ENCODE measurements around the gene BMPR1A.
"Not testable (repeated sequence)": the region's sequence is repeated elsewhere in the genome, so short reads cannot be mapped to it uniquely, and the experiment has no call there.

The BMPR1A gene

GRCh38 chr10:86971232-86971991, 215.0 kb downstream of the BMPR1A start:
- peak; percentile 89 for DNase-seq

- no peak for DNase-seq
These were observed 216.4 kb downstream of the BMPR1A start for GRCh38 chr10:86972613-86973380.

- no peak for DNase-seq
These were observed 218.1 kb downstream of the BMPR1A start for GRCh38 chr10:86974484-86974883.

GRCh38 chr10:86976362-86977056, 220.1 kb downstream of the BMPR1A start:
- DNase-seq = no peak

GRCh38 chr10:86978457-86978856, 222.0 kb downstream of the BMPR1A start:
- DNase-seq = not testable (repeated sequence)

GRCh38 chr10:86979296-86979818, 222.9 kb downstream of the BMPR1A start:
- DNase-seq = no peak

GRCh38 chr10:86979977-86980448, 223.6 kb downstream of the BMPR1A start:
- DNase-seq = no peak

GRCh38 chr10:86981020-86981419, 224.6 kb downstream of the BMPR1A start:
- not testable (repeated sequence) for DNase-seq

- no peak for DNase-seq
These were observed 225.3 kb downstream of the BMPR1A start for GRCh38 chr10:86981716-86982115.

Data from stimulated activated CD4-positive, alpha-beta T cell treated with anti-CD3 and anti-CD28 coated beads, Interleukin-15, amount 100 ng/mL, for 24 hours (primary cell).